Mammary epithelial cell (primary cell): ENCODE results near the gene JADE3.

ENCODE experiments used
- EZH2 ChIP-seq: IDR thresholded peaks from 2 replicates; pipeline ENCODE4 v1.6.1; 2012; ENCODE audit warnings: low read length, inconsistent platforms, borderline replicate concordance
- TF ChIP-seq, protein P1 (sequence below), 2 donors: IDR thresholded peaks in 1 of 2; conservative IDR thresholded peaks in 1 of 2; 2 replicates each; pipeline ENCODE4 v1.5.1; 2011 to 2012; ENCODE audit warnings: inconsistent platforms in 2 of 2, low read length in 2 of 2, mild to moderate bottlenecking in 2 of 2, control low read depth in 1 of 2, low read depth in 1 of 2; ENCODE audit not compliant: insufficient read depth in 1 of 2; ENCODE audit errors: extremely low read depth in 1 of 2

DNA sequence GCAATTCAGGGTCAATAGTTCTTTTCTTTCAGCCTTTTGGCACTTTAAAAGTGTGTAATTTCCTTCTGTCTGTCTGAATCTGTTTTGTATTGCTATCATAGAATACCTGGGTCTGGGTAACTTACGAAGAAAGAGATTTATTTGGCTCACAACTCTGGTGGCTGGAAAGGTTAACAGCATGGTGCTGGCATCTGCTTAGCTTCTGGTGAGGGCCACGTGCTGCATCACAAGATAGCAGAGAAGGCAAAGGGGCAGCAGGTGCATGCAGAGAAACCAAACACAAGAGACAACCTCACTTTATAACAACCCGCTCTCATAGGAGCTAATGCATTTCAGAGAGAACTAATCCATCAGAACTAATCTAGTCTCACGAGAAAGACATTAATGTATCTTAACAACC lies 184.8 kb downstream of the JADE3 start:
- TF ChIP-seq, protein P1, sequence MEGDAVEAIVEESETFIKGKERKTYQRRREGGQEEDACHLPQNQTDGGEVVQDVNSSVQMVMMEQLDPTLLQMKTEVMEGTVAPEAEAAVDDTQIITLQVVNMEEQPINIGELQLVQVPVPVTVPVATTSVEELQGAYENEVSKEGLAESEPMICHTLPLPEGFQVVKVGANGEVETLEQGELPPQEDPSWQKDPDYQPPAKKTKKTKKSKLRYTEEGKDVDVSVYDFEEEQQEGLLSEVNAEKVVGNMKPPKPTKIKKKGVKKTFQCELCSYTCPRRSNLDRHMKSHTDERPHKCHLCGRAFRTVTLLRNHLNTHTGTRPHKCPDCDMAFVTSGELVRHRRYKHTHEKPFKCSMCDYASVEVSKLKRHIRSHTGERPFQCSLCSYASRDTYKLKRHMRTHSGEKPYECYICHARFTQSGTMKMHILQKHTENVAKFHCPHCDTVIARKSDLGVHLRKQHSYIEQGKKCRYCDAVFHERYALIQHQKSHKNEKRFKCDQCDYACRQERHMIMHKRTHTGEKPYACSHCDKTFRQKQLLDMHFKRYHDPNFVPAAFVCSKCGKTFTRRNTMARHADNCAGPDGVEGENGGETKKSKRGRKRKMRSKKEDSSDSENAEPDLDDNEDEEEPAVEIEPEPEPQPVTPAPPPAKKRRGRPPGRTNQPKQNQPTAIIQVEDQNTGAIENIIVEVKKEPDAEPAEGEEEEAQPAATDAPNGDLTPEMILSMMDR (conservative IDR thresholded peaks at IDR 0.05 in 1 of 2, IDR thresholded peaks at IDR 0.05 in 1 of 2; ENCODE audit: extremely low read depth in 1 of 2, insufficient read depth in 1 of 2, low read depth in 1 of 2, low read length in 2 of 2) = no peak
- no peak for TF ChIP-seq EZH2
